ENCODE measurements around the gene SMARCA2.
"Not testable (repeated sequence)": the region's sequence is repeated elsewhere in the genome, so short reads cannot be mapped to it uniquely, and the experiment has no call there.

Gene SMARCA2

GRCh38 chr9:2140600-2141223, 125.6 kb downstream of the SMARCA2 start:
- DNase-seq (ENCODE audit: low read depth in 3 of 3) = no peak

GRCh38 chr9:2142212-2142611, 127.1 kb downstream of the SMARCA2 start:
- no peak for DNase-seq (ENCODE audit: low read depth in 3 of 3)

- no peak for DNase-seq (ENCODE audit: low read depth in 3 of 3)
Observed at GRCh38 chr9:2144619-2145018, 129.5 kb downstream of the SMARCA2 start.

GRCh38 chr9:2145746-2146145, 130.6 kb downstream of the SMARCA2 start:
- no peak for DNase-seq (ENCODE audit: low read depth in 3 of 3)

GRCh38 chr9:2146700-2147099, 131.6 kb downstream of the SMARCA2 start:
- DNase-seq (ENCODE audit: low read depth in 3 of 3) = not testable (repeated sequence)

GRCh38 chr9:2150338-2150737, 135.2 kb downstream of the SMARCA2 start:
- DNase-seq (ENCODE audit: low read depth in 3 of 3) = no peak

DNA sequence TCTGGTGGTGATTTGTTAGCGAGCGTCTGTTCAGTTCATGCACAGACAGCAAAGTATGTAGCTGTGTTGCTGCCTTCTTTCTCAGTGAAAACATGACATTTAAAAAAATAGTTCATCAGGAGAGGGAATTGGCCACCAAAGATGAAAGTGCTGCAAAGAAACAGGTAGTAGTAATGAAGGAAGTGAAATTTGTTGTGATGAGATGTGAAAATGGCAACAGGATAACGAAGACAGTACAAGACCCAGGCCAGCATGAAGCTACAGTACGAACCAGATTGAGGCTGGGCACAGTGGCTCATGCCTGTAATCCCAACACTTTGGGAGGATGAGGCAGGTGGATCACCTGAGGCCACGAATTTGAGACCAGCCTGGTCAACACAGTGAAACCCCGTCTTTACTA, 136.0 kb downstream of the SMARCA2 start:
- DNase-seq (ENCODE audit: low read depth in 3 of 3) = no peak

DNA sequence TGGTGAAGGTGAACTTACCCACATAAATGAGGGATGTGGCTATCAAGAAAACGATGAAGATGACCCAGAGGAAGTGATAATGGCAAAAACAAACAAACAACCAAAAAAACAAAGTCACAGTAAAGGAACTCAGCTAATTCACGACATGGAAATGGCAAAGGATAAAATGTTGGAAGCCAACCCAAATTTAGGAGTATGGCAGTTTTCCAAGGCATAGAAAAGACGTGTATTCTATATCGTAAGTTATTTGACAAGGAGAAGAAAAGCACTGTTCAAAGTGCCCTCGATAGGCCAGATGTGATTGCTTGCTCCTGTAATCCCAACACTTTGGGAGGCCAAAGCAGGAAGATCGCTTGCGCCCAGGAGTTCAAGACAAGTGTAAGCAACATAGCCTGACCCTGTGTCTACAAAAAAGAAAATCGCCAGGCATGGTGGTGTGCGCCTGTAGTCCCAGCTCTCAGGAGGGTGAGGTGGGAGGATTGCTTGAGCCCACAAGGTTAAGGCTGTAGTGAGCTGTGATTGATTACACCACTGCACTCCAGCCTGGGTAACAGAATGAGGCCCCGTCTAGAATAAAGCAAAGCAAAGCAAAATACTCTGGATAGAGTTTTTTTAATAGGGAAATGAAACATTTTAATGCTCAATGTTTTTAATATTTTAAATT, 138.0 kb downstream of the SMARCA2 start:
- no peak for DNase-seq (ENCODE audit: low read depth in 3 of 3)

- no peak for DNase-seq (ENCODE audit: low read depth in 3 of 3)
Observed at GRCh38 chr9:2153630-2154217, 138.6 kb downstream of the SMARCA2 start.

GRCh38 chr9:2154731-2155130, 139.6 kb downstream of the SMARCA2 start:
- DNase-seq (ENCODE audit: low read depth in 3 of 3) = no peak

- DNase-seq (ENCODE audit: low read depth in 3 of 3) = no peak
Observed at GRCh38 chr9:2155966-2156365, 140.8 kb downstream of the SMARCA2 start.

GRCh38 chr9:2157277-2158110, 142.3 kb downstream of the SMARCA2 start:
- DNase-seq (ENCODE audit: low read depth in 3 of 3) = peak in 2 of 3 experiments; percentile 13 to 16

- peak in 1 of 3 experiments; percentile 6 for DNase-seq (ENCODE audit: low read depth in 3 of 3)
Observed at GRCh38 chr9:2158111-2158610, 143.0 kb downstream of the SMARCA2 start.

DNA sequence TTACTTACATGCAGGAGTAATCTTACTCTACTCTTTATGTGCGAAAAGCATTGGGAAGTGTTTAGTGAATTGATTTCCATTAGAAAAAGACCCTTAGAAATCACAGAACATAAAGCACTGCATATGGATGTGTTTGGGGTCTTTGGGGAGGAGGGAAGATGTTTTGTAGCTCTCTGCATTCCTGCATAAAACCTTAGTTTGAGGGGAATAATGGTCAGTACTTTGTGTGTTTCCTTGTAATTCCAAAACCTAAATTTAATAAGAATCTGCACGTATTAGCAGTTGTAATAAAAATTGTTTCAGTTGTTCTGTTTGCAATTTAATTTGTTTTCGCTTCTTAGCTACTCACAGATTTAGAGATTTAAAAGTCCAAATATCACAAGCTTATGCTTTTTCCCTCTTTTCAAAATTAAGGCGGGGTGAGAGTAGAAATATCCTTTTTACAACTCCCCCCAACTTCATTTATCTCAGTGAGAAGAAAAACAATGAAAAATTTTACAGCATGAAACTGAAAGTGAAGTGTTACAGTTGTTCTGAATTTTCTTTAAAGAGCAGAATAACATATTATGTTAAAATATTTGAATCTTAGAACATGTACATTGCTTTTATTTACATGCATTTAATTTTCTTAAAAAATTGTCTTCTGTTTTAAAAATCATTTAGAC, 143.8 kb downstream of the SMARCA2 start:
- no peak for DNase-seq (ENCODE audit: low read depth in 3 of 3)

- no peak for DNase-seq (ENCODE audit: low read depth in 3 of 3)
Observed at GRCh38 chr9:2159521-2160454, 144.6 kb downstream of the SMARCA2 start.

GRCh38 chr9:2161661-2162060, 146.5 kb downstream of the SMARCA2 start:
- no peak for DNase-seq (ENCODE audit: low read depth in 3 of 3)

- no peak for DNase-seq (ENCODE audit: low read depth in 3 of 3)
Observed at GRCh38 chr9:2163231-2163885, 148.2 kb downstream of the SMARCA2 start.

- DNase-seq (ENCODE audit: low read depth in 3 of 3) = no peak
Observed at GRCh38 chr9:2164268-2164667, 149.1 kb downstream of the SMARCA2 start.

DNA sequence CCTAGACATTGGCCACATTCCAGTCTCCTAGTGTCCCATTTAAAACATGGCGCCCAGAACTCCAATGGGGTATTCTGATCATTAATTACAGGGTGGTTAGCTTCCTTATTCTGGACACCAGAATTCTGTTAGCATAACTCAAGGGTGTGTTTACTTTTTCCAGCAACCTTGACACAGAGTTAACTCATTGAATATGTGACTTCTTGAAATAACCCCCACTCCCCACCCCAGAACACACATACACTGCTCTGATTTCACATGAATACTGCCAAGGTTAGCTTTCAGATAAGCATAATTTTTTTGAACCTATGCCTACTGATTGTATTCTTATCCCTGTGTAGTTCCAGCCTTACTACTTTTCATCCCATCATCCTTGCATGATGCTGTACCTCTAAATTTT, 151.1 kb downstream of the SMARCA2 start:
- DNase-seq (ENCODE audit: low read depth in 3 of 3) = no peak

DNA sequence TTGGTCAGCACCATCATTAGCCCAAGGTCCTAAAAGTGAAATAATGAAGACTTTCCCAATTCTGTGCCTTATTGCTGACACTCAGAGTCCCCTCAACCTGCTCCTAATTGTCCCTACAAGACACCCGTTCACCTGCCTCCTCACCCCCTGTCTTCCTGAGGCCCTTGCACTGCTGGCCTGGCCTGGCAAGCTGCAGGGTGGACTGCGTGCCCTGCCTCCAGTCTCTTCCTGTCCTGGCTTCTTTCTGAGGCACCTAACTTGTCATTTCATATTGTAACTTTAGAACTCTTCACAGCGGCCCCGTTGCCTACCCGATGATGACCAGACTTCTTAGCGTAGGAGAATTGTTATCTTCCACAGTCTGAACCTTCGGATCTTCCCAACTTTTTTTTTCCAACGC, 153.9 kb downstream of the SMARCA2 start:
- DNase-seq (ENCODE audit: low read depth in 3 of 3) = no peak

Measured in stimulated activated CD4-positive, alpha-beta T cell treated with anti-CD3 and anti-CD28 coated beads, TNF-alpha, amount 100 ng/mL, for 4 hours (primary cell).